Measurements from ENCODE around the gene TMED8.

GRCh38 chr14:77314539-77315457 is 62.1 kb downstream of the TMED8 start:
- TF ChIP-seq, protein P1, sequence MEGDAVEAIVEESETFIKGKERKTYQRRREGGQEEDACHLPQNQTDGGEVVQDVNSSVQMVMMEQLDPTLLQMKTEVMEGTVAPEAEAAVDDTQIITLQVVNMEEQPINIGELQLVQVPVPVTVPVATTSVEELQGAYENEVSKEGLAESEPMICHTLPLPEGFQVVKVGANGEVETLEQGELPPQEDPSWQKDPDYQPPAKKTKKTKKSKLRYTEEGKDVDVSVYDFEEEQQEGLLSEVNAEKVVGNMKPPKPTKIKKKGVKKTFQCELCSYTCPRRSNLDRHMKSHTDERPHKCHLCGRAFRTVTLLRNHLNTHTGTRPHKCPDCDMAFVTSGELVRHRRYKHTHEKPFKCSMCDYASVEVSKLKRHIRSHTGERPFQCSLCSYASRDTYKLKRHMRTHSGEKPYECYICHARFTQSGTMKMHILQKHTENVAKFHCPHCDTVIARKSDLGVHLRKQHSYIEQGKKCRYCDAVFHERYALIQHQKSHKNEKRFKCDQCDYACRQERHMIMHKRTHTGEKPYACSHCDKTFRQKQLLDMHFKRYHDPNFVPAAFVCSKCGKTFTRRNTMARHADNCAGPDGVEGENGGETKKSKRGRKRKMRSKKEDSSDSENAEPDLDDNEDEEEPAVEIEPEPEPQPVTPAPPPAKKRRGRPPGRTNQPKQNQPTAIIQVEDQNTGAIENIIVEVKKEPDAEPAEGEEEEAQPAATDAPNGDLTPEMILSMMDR (IDR thresholded peaks at IDR 0.05) = no peak
- TF ChIP-seq EP300 (IDR thresholded peaks at IDR 0.05) (no peak), POLR2A (IDR thresholded peaks at IDR 0.05) (no peak)

Data from ovary (tissue), 3 donors.